ENCODE results near the gene EIF4H.

GRCh38 chr7:74173866-74174605, at the start of gene EIF4H:
- TF ChIP-seq POLR2A (IDR thresholded peaks at IDR 0.05): peak in 3 of 4 donors; percentile 60 to 93 (median 85)
- TF ChIP-seq CTCF (IDR thresholded peaks at IDR 0.05): peak in 1 of 6 experiments; percentile 28
